ENCODE data around the gene TP53.

The TP53 gene

DNA sequence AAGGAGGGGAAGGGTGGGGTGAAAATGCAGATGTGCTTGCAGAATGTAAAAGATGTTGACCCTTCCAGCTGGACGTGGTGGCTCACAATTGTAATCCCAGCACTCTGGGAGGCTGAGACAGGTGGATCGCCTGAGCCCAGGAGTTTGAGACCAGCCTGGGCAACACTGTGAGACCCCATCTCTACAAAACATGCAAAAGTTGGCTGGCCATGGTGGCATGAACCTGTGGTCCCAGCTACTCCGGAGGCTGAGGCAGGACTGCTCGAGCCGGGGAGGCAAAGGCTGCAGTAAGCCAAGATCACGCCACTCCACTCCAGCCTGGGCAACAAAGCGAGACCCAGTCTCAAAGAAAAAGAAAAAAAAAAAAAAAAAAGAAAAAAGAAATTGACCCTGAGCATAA is 18.8 kb downstream of the TP53 start:
- H3K79me2 ChIP-seq (ENCODE audit: insufficient read depth, low read length) = no peaks in the 10 kb centered on the region
- H3K27ac ChIP-seq (ENCODE audit: low read depth, low read length) = no peak overlapping the region
- H3K36me3 ChIP-seq (ENCODE audit: low read length) = peaks cover 11% of the 10 kb centered on the region

DNA sequence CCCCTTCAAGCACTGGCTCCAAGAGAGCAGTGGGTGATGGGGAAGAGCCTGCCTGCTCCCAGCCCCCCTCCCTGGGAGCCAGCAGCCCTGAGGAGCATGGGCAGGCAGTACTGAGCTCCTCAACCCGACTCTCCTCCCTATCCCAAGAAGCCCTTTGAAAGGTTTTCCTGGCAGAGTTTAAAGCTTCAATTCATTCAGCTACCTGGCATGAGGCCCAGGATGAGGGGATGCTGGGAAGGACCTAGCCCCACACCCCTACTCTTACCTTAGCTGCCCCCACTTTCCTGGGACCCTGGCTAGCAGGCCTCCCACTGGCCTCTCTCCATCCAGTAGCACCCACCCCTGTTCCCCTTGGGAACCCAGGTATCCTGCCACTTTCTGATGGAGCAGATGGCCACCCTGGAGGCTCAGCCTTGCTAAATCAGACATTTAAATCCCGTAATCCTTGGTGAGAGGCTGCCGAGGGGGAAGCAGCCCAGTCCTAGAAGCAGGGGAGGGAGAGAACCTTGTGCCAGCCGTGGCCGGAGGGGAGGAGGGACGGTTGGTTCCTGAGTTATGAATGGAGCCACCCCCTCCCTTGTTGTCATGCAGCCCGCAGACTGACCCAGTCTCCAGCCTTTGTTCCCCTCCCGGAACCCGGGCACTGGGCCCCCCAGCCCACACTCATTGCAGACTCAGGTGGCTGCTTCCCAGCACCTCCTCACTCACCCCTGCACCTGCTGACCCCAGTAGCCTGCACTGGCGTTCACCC is 19.5 kb downstream of the TP53 start:
- Histone ChIP-seq H3K79me2 (ENCODE audit: insufficient read depth, low read length) (no peaks in the 10 kb centered on the region), H3K27me3 (ENCODE audit: low read length) (no peaks in the 10 kb centered on the region), H3K9me2 (replicated peaks; ENCODE audit: insufficient read depth, low read length) (no peaks in the 10 kb centered on the region), H3K9ac (ENCODE audit: low read length) (no peak overlapping the region), H3K36me3 (ENCODE audit: low read length) (peaks cover 4% of the 10 kb centered on the region; the same call in 1 of the 2 replicates), H3K27ac (ENCODE audit: low read depth, low read length) (no peak overlapping the region), H2AFZ (ENCODE audit: low read depth, low read length, severe bottlenecking) (no peak overlapping the region), H3F3A (ENCODE audit: insufficient read depth) (no peaks in the 10 kb centered on the region), H3K9me3 (ENCODE audit: insufficient read depth, low read length) (no peaks in the 10 kb centered on the region), H4K20me1 (ENCODE audit: low read depth, low read length) (no peaks in the 10 kb centered on the region), H3K4me3 (ENCODE audit: insufficient read depth, low read length, poor library complexity, severe bottlenecking) (no peak overlapping the region), H3K4me2 (ENCODE audit: low read depth, low read length, poor library complexity, severe bottlenecking) (no peak overlapping the region)
- no peak for TF ChIP-seq CTCF (IDR thresholded peaks at IDR 0.05; ENCODE audit: insufficient read depth, low read length, poor library complexity, severe bottlenecking)
- no peak for TF ChIP-seq EZH2phosphoT487 (conservative IDR thresholded peaks at IDR 0.05; ENCODE audit: low read length)

More for the DNA sequence above, 18.8 kb downstream of the TP53 start:
- Histone ChIP-seq H3K4me3 (ENCODE audit: insufficient read depth, low read length, poor library complexity, severe bottlenecking) (no peak overlapping the region), H4K20me1 (ENCODE audit: low read depth, low read length) (no peaks in the 10 kb centered on the region), H3K27me3 (ENCODE audit: low read length) (no peaks in the 10 kb centered on the region), H3F3A (ENCODE audit: insufficient read depth) (no peaks in the 10 kb centered on the region), H3K9ac (ENCODE audit: low read length) (no peak overlapping the region), H3K9me2 (replicated peaks; ENCODE audit: insufficient read depth, low read length) (no peaks in the 10 kb centered on the region), H3K4me2 (ENCODE audit: low read depth, low read length, poor library complexity, severe bottlenecking) (no peak overlapping the region), H3K9me3 (ENCODE audit: insufficient read depth, low read length) (no peaks in the 10 kb centered on the region), H2AFZ (ENCODE audit: low read depth, low read length, severe bottlenecking) (no peak overlapping the region)
- TF ChIP-seq EZH2phosphoT487 (conservative IDR thresholded peaks at IDR 0.05; ENCODE audit: low read length) (no peak), CTCF (IDR thresholded peaks at IDR 0.05; ENCODE audit: insufficient read depth, low read length, poor library complexity, severe bottlenecking) (no peak)

- Histone ChIP-seq H3K36me3 (ENCODE audit: low read length) (no peaks in the 10 kb centered on the region), H3K9ac (ENCODE audit: low read length) (no peak overlapping the region), H3K9me2 (replicated peaks; ENCODE audit: insufficient read depth, low read length) (no peaks in the 10 kb centered on the region), H2AFZ (ENCODE audit: low read depth, low read length, severe bottlenecking) (no peak overlapping the region), H4K20me1 (ENCODE audit: low read depth, low read length) (no peaks in the 10 kb centered on the region), H3K79me2 (ENCODE audit: insufficient read depth, low read length) (no peaks in the 10 kb centered on the region), H3K4me2 (ENCODE audit: low read depth, low read length, poor library complexity, severe bottlenecking) (no peak overlapping the region), H3F3A (ENCODE audit: insufficient read depth) (no peaks in the 10 kb centered on the region), H3K4me3 (ENCODE audit: insufficient read depth, low read length, poor library complexity, severe bottlenecking) (no peak overlapping the region), H3K27me3 (ENCODE audit: low read length) (no peaks in the 10 kb centered on the region), H3K9me3 (ENCODE audit: insufficient read depth, low read length) (no peaks in the 10 kb centered on the region), H3K27ac (ENCODE audit: low read depth, low read length) (no peak overlapping the region)
- TF ChIP-seq CTCF (IDR thresholded peaks at IDR 0.05; ENCODE audit: insufficient read depth, low read length, poor library complexity, severe bottlenecking) = no peak
- no peak for TF ChIP-seq EZH2phosphoT487 (conservative IDR thresholded peaks at IDR 0.05; ENCODE audit: low read length)
Measured at GRCh38 chr17:7656958-7657609, 30.2 kb downstream of the TP53 start.
